Caco-2 (cell line): ENCODE results near the gene NEGR1. TPM values are rescaled to one million over a fixed set of nuclear protein-coding genes. Genes with fewer than 3 reads are reported as not detected.

Source experiments
- BruUV-seq: library from RNA; stranded (reverse); fragments of 400-500 nt; replicated peaks from 2 replicates; lab custom pipeline; 2021; lab: Mats Ljungman, UMichigan
- CTCF ChIA-PET: fragments of 300-600 bp; sonication (Branson Sonifier 250); formaldehyde crosslinking; loops from one replicate; lab custom pipeline; 2022; ENCODE audit warnings: antibody characterized with exemption; lab: Charles Lee
- POLR2A ChIA-PET: fragments of 300-600 bp; sonication (Branson Sonifier 250); formaldehyde crosslinking; loops from one replicate; lab custom pipeline; 2022; ENCODE audit warnings: antibody characterized with exemption; lab: Charles Lee
- DNase-seq, 2 experiments: peaks; one replicate each; pipeline versions ENCODE4 v3.0.0 to v3.0.0-alpha.2; 2020 to 2022
- H3K27me3 ChIP-seq: replicated peaks from 2 replicates; pipeline ENCODE4 v1.6.0; 2011; ENCODE audit warnings: low read length; ENCODE audit not compliant: control insufficient read depth, insufficient read depth
- H3K36me3 ChIP-seq: 2 replicates; pipeline ENCODE4 v1.5.1; 2011; ENCODE audit warnings: low read length; ENCODE audit not compliant: control insufficient read depth, insufficient read depth
- H3K4me1 ChIP-seq: fragments of 250-450 bp; sonication (Bioruptor Pico); 2 replicates; pipeline ENCODE4 v1.5.1; 2020; ENCODE audit warnings: mild to moderate bottlenecking
- H3K4me3 ChIP-seq: 2 replicates; pipeline ENCODE4 v1.5.1; 2011; ENCODE audit warnings: low read depth, mild to moderate bottlenecking, control low read depth, low read length
- H3K9me3 ChIP-seq: fragments of 250-450 bp; sonication (Bioruptor Pico); 2 replicates; pipeline ENCODE4 v1.5.1; 2020; ENCODE audit warnings: mild to moderate bottlenecking, moderate library complexity
- H3K27ac Mint-ChIP-seq: one replicate; pipeline ENCODE4 v1.8.0; 2022; ENCODE audit warnings: mixed read lengths; ENCODE audit not compliant: unreplicated experiment
- H3K27me3 Mint-ChIP-seq: one replicate; pipeline ENCODE4 v1.8.0; 2022; ENCODE audit warnings: mixed read lengths; ENCODE audit not compliant: insufficient read depth, unreplicated experiment
- H3K36me3 Mint-ChIP-seq: one replicate; pipeline ENCODE4 v1.8.0; 2022; ENCODE audit warnings: mild to moderate bottlenecking, mixed read lengths; ENCODE audit not compliant: insufficient read depth, unreplicated experiment
- H3K4me1 Mint-ChIP-seq: one replicate; pipeline ENCODE4 v1.8.0; 2022; ENCODE audit warnings: low read depth, mixed read lengths; ENCODE audit not compliant: unreplicated experiment
- H3K4me3 Mint-ChIP-seq: one replicate; pipeline ENCODE4 v1.8.0; 2022; ENCODE audit warnings: mild to moderate bottlenecking, moderate library complexity, mixed read lengths; ENCODE audit not compliant: unreplicated experiment
- H3K9me3 Mint-ChIP-seq: one replicate; pipeline ENCODE4 v1.8.0; 2022; ENCODE audit warnings: mixed read lengths; ENCODE audit not compliant: unreplicated experiment
- intact Hi-C: fragments of 100-400 bp; cut with micrococcal nuclease; formaldehyde crosslinking; loops from one replicate; pipeline ENCODE4 v1.10.0; 2022; ENCODE audit not compliant: unreplicated experiment
- total RNA-seq: library from RNA; stranded (reverse); gene quantifications from 2 replicates; pipeline ENCODE4 v1.2.3, GENCODE V29; 2022
- TF ChIP-seq, protein P1 (sequence below), 2 experiments: fragments of 200-600 bp in 1 of 2; IDR thresholded peaks; 1 replicate in 1 of 2; 2 replicates in 1 of 2; pipeline versions ENCODE4 v1.5.1 to v1.8.0; 2011 to 2022; ENCODE audit warnings: antibody characterized with exemption in 1 of 2, control low read depth in 1 of 2, inconsistent platforms in 1 of 2, low read depth in 1 of 2, low read length in 1 of 2, mild to moderate bottlenecking in 1 of 2, moderate library complexity in 1 of 2; ENCODE audit not compliant: insufficient read depth in 1 of 2, severe bottlenecking in 1 of 2, unreplicated experiment in 1 of 2

Gene NEGR1
- total RNA-seq, 1 experiment from 2014 or later: not detected

DNA sequence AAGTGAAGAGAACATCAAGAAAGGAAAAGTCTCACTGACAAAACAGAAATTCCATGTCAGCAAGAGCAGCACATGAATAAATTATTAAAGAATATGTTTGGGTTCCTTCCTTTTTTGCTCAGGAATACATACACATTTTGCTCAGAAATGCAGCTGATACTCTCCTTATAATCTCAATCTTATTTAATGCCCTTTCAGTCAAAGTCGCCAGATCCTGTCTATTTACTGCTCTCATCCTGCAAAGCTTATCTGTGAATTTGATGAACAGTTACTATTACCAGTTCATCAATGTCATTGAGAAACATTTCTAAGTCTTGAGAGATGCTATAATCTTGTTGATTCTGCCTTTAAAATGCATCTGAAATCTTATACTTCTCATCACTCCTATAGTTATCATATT is 658.5 kb downstream of the NEGR1 start:
- H3K9me3 Mint-ChIP-seq: no peaks in the 10 kb centered on the region
- POLR2A ChIA-PET: no interaction called here
- no peaks in the 10 kb centered on the region for H3K4me1 Mint-ChIP-seq
- Histone ChIP-seq H3K9me3 (no peaks in the 10 kb centered on the region), H3K4me1 (no peaks in the 10 kb centered on the region), H3K4me3 (no peak overlapping the region), H3K27me3 (no peaks in the 10 kb centered on the region), H3K36me3 (no peaks in the 10 kb centered on the region)
- DNase-seq: no peak
- H3K27me3 Mint-ChIP-seq: no peaks in the 10 kb centered on the region
- TF ChIP-seq, protein P1, sequence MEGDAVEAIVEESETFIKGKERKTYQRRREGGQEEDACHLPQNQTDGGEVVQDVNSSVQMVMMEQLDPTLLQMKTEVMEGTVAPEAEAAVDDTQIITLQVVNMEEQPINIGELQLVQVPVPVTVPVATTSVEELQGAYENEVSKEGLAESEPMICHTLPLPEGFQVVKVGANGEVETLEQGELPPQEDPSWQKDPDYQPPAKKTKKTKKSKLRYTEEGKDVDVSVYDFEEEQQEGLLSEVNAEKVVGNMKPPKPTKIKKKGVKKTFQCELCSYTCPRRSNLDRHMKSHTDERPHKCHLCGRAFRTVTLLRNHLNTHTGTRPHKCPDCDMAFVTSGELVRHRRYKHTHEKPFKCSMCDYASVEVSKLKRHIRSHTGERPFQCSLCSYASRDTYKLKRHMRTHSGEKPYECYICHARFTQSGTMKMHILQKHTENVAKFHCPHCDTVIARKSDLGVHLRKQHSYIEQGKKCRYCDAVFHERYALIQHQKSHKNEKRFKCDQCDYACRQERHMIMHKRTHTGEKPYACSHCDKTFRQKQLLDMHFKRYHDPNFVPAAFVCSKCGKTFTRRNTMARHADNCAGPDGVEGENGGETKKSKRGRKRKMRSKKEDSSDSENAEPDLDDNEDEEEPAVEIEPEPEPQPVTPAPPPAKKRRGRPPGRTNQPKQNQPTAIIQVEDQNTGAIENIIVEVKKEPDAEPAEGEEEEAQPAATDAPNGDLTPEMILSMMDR (IDR thresholded peaks at IDR 0.05; ENCODE audit: insufficient read depth in 1 of 2, low read depth in 1 of 2, low read length in 1 of 2, severe bottlenecking in 1 of 2, unreplicated experiment in 1 of 2): no peak
- H3K36me3 Mint-ChIP-seq: no peaks in the 10 kb centered on the region
- no TSS peak for BruUV-seq
- no peak overlapping the region for H3K4me3 Mint-ChIP-seq
- intact Hi-C loops: no loop called here
- CTCF ChIA-PET: no interaction called here
- no peak overlapping the region for H3K27ac Mint-ChIP-seq

DNA sequence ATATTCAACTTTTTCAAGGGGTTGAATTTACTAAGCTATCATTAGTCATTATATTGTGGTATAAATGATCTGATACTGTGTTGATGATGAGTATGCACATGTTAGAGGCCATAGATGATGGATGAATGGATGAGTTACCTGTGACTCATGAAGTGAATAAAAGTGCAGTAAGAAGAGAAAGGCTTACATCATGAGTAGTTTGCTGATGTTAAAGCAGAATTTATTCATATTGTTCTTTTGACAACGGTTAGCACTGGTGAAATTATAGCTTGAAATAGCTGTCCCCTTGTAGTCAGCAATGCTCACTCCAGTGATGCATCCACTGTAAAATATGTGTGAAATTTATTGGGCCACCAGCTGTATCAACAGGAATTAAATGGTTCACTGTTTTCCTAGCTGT is 660.6 kb downstream of the NEGR1 start:
- Mint-ChIP-seq H3K36me3 (no peaks in the 10 kb centered on the region), H3K4me3 (no peak overlapping the region), H3K27me3 (no peaks in the 10 kb centered on the region), H3K9me3 (no peaks in the 10 kb centered on the region), H3K4me1 (no peaks in the 10 kb centered on the region), H3K27ac (no peak overlapping the region)
- Histone ChIP-seq H3K36me3 (no peaks in the 10 kb centered on the region), H3K4me1 (no peaks in the 10 kb centered on the region), H3K4me3 (no peak overlapping the region), H3K27me3 (no peaks in the 10 kb centered on the region), H3K9me3 (no peaks in the 10 kb centered on the region)
- BruUV-seq: no TSS peak
- CTCF ChIA-PET: no interaction called here
- intact Hi-C loops: no loop called here
- no peak for DNase-seq
- TF ChIP-seq, protein P1 (IDR thresholded peaks at IDR 0.05; ENCODE audit: insufficient read depth in 1 of 2, low read depth in 1 of 2, low read length in 1 of 2, severe bottlenecking in 1 of 2, unreplicated experiment in 1 of 2): no peak
- POLR2A ChIA-PET: no interaction called here

DNA sequence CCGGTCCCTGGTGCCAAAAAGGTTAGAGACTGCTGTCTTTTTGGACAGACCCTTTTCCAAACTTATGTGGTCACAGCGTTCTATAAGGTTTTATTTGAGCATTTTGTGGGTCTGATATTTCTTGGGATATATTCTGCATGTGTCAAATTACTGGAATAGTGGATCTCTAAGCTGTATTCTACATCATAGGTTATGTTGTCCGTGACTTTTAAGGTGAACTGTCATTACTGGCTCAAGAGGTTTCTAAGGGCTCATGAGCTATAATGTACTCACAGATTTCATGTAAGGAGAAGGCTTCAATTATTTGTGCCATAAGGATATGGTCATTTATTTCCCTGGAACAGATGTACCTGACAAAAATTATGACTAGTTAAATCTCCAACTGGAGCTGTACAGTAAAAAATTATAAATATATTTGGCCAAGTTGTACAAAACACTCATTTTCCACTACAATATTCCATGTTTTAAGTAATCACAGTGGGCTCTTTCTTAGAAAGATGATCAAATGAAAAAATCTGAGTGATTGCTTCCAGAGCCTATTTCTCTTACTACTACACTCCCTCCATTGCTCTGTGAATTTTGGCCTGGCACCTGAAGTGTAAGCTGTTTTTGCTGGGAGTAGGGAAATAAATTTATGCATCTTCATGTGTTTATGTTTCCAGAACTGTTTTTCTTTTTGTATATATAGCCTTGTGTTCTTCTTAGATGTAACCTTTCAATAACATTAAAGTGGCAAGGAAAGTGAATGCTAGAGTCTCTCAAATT is 663.4 kb downstream of the NEGR1 start:
- H3K27me3 ChIP-seq: no peaks in the 10 kb centered on the region
- H3K4me3 ChIP-seq: no peak overlapping the region
- DNase-seq: no peak
- ChIA-PET POLR2A (no interaction called here), CTCF (no interaction called here)
- intact Hi-C loops: no loop called here
- H3K36me3 ChIP-seq: no peaks in the 10 kb centered on the region
- H3K4me1 Mint-ChIP-seq: no peaks in the 10 kb centered on the region
- H3K4me1 ChIP-seq: no peaks in the 10 kb centered on the region
- no peak overlapping the region for H3K4me3 Mint-ChIP-seq
- no peaks in the 10 kb centered on the region for H3K9me3 Mint-ChIP-seq
- no peak overlapping the region for H3K27ac Mint-ChIP-seq
- no peaks in the 10 kb centered on the region for H3K27me3 Mint-ChIP-seq
- no peaks in the 10 kb centered on the region for H3K9me3 ChIP-seq
- TF ChIP-seq, protein P1 (IDR thresholded peaks at IDR 0.05; ENCODE audit: insufficient read depth in 1 of 2, low read depth in 1 of 2, low read length in 1 of 2, severe bottlenecking in 1 of 2, unreplicated experiment in 1 of 2): no peak
- H3K36me3 Mint-ChIP-seq: no peaks in the 10 kb centered on the region
- no TSS peak for BruUV-seq
